ENCODE measurements around the gene LPIN2.

LPIN2 gene

GRCh38 chr18:2987876-2988790, 24.8 kb downstream of the LPIN2 start:
- in situ Hi-C loops (cut with MboI; ENCODE audit: low sequenced_read_pairs, unreplicated experiment), result loop anchor here (5.0 to 25.0 kb wide), 3 partner anchors 56 to 599 kb away; no protein-coding TSS in a partner anchor
- DNase-seq (ENCODE audit: low spot score), result no peak

GRCh38 chr18:2986150-2986865, 26.6 kb downstream of the LPIN2 start:
- no peak for DNase-seq (ENCODE audit: low spot score)
- in situ Hi-C loops (cut with MboI; ENCODE audit: low sequenced_read_pairs, unreplicated experiment), result loop anchor here (5.0 to 25.0 kb wide), 3 partner anchors 54 to 601 kb away; no protein-coding TSS in a partner anchor
- TF ChIP-seq CTCF (IDR thresholded peaks at IDR 0.05; ENCODE audit: borderline replicate concordance, control extremely low read depth, extremely low read depth, insufficient read depth, missing control alignments), result no peak

More at GRCh38 chr18:2987876-2988790, 24.8 kb downstream of the LPIN2 start:
- no peak for TF ChIP-seq CTCF (IDR thresholded peaks at IDR 0.05; ENCODE audit: borderline replicate concordance, control extremely low read depth, extremely low read depth, insufficient read depth, missing control alignments)

- TF ChIP-seq CTCF (IDR thresholded peaks at IDR 0.05; ENCODE audit: borderline replicate concordance, control extremely low read depth, extremely low read depth, insufficient read depth, missing control alignments), result peak; percentile 52
- DNase-seq (ENCODE audit: low spot score), result no peak
Measured at GRCh38 chr18:2985628-2986027, 27.3 kb downstream of the LPIN2 start.

GRCh38 chr18:2984703-2985261, 28.2 kb downstream of the LPIN2 start:
- DNase-seq (ENCODE audit: low spot score), result no peak
- in situ Hi-C loops (cut with MboI; ENCODE audit: low sequenced_read_pairs, unreplicated experiment), result loop anchor here (5.0 to 25.0 kb wide), 3 partner anchors 52 to 603 kb away; no protein-coding TSS in a partner anchor
- no peak for TF ChIP-seq CTCF (IDR thresholded peaks at IDR 0.05; ENCODE audit: borderline replicate concordance, control extremely low read depth, extremely low read depth, insufficient read depth, missing control alignments)

More at GRCh38 chr18:2985628-2986027, 27.3 kb downstream of the LPIN2 start:
- in situ Hi-C loops (cut with MboI; ENCODE audit: low sequenced_read_pairs, unreplicated experiment), result loop anchor here (5.0 to 25.0 kb wide), 3 partner anchors 53 to 602 kb away; no protein-coding TSS in a partner anchor

GRCh38 chr18:2984091-2984490, 28.9 kb downstream of the LPIN2 start:
- in situ Hi-C loops (cut with MboI; ENCODE audit: low sequenced_read_pairs, unreplicated experiment), result loop anchor here (25.0 kb wide), 2 partner anchors 222 to 603 kb away; no protein-coding TSS in a partner anchor
- no peak for DNase-seq (ENCODE audit: low spot score)
- TF ChIP-seq CTCF (IDR thresholded peaks at IDR 0.05; ENCODE audit: borderline replicate concordance, control extremely low read depth, extremely low read depth, insufficient read depth, missing control alignments), result no peak

- in situ Hi-C loops (cut with MboI; ENCODE audit: low sequenced_read_pairs, unreplicated experiment), result loop anchor here (25.0 kb wide), 2 partner anchors 221 to 604 kb away; no protein-coding TSS in a partner anchor
- no peak for DNase-seq (ENCODE audit: low spot score)
- no peak for TF ChIP-seq CTCF (IDR thresholded peaks at IDR 0.05; ENCODE audit: borderline replicate concordance, control extremely low read depth, extremely low read depth, insufficient read depth, missing control alignments)
Measured at GRCh38 chr18:2983296-2983695, 29.6 kb downstream of the LPIN2 start.

Measured in GM13976 (cell line).